ENCODE data around the gene RASGEF1C.

The RASGEF1C gene

GRCh38 chr5:180209137-180209581 is at the start of gene RASGEF1C:
Gene RASGEF1C, minus strand, starts transcription at chr5:180209211. Its CDS starts 71,159 bp downstream, at chr5:180138052.
- peak; percentile 71 for DNase-seq (ENCODE audit: low read depth)

GRCh38 chr5:180253036-180253824 is 44.2 kb upstream of the RASGEF1C start:
- DNase-seq (ENCODE audit: low read depth), result no peak

GRCh38 chr5:180251887-180252286 is 42.9 kb upstream of the RASGEF1C start:
- no peak for DNase-seq (ENCODE audit: low read depth)

GRCh38 chr5:180251141-180251540 is 42.1 kb upstream of the RASGEF1C start:
- DNase-seq (ENCODE audit: low read depth), result no peak

GRCh38 chr5:180250329-180250728 is 41.3 kb upstream of the RASGEF1C start:
- no peak for DNase-seq (ENCODE audit: low read depth)

GRCh38 chr5:180241600-180241999 is 32.6 kb upstream of the RASGEF1C start:
- no peak for DNase-seq (ENCODE audit: low read depth)

GRCh38 chr5:180238631-180239030 is 29.6 kb upstream of the RASGEF1C start:
- no peak for DNase-seq (ENCODE audit: low read depth)

- DNase-seq (ENCODE audit: low read depth), result no peak
Observed at GRCh38 chr5:180235846-180236245, 26.8 kb upstream of the RASGEF1C start.

GRCh38 chr5:180235077-180235476 is 26.1 kb upstream of the RASGEF1C start:
- DNase-seq (ENCODE audit: low read depth), result no peak

- DNase-seq (ENCODE audit: low read depth), result no peak
Observed at GRCh38 chr5:180234271-180234670, 25.3 kb upstream of the RASGEF1C start.

- no peak for DNase-seq (ENCODE audit: low read depth)
Observed at GRCh38 chr5:180233729-180234128, 24.7 kb upstream of the RASGEF1C start.

- no peak for DNase-seq (ENCODE audit: low read depth)
Observed at GRCh38 chr5:180230017-180230416, 21.0 kb upstream of the RASGEF1C start.

- DNase-seq (ENCODE audit: low read depth), result no peak
Observed at GRCh38 chr5:180222056-180222455, 13.0 kb upstream of the RASGEF1C start.

GRCh38 chr5:180217797-180218196 is 8.8 kb upstream of the RASGEF1C start:
- no peak for DNase-seq (ENCODE audit: low read depth)

GRCh38 chr5:180216646-180217171 is 7.7 kb upstream of the RASGEF1C start:
- DNase-seq (ENCODE audit: low read depth), result no peak

GRCh38 chr5:180215783-180216630 is 7.0 kb upstream of the RASGEF1C start:
- no peak for DNase-seq (ENCODE audit: low read depth)

GRCh38 chr5:180214870-180215770 is 6.1 kb upstream of the RASGEF1C start:
- no peak for DNase-seq (ENCODE audit: low read depth)

- no peak for DNase-seq (ENCODE audit: low read depth)
Observed at GRCh38 chr5:180213657-180214207, 4.7 kb upstream of the RASGEF1C start.

GRCh38 chr5:180213256-180213600 is 4.2 kb upstream of the RASGEF1C start:
- DNase-seq (ENCODE audit: low read depth), result no peak

GRCh38 chr5:180212363-180213255 is 3.6 kb upstream of the RASGEF1C start:
- no peak for DNase-seq (ENCODE audit: low read depth)

- DNase-seq (ENCODE audit: low read depth), result no peak
Observed at GRCh38 chr5:180211761-180212035, 2.7 kb upstream of the RASGEF1C start.

Measured in activated T-cell treated with anti-CD3 and anti-CD28 coated beads for 48 hours (primary cell).